ENCODE results near the gene TKT. TPM values are rescaled to one million over a fixed set of nuclear protein-coding genes. Genes with fewer than 3 reads are reported as not detected.
A peak's percentile ranks its signal among the peaks of the same experiment; 100 is the strongest.

The TKT gene
- total RNA-seq, 4 donors from 2014 or later, result 468 to 962 (median 800) TPM

DNA sequence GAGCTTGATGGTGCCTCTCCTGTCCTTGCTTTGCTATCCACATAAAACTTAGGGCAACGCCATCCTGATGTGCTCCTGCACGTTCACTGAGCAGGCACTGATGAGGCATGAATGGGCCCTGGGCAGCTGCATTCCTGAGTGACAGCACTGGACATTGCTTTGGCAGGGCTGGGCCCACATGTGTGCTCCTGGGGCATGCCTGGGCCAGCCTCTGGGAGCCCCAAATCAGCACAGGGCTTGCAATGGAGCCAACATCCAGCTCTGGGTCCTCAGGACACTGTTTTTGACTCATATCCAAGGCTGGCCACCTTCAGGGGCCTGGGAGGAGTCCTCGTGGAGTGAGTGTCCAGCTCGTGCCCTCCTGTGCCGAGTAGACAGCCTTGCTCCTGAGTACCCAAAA is 5.9 kb upstream of the TKT start:
- H3K4me1 ChIP-seq, result peaks cover 0 to 38% of the 10 kb centered on the region in 2 donors
- peak overlapping the region; percentile 12 to 42 (median 35) for H3K27ac ChIP-seq
- peak; percentile 55 to 60 for DNase-seq
- TF ChIP-seq POLR2A (IDR thresholded peaks at IDR 0.05) (no peak), CTCF (IDR thresholded peaks at IDR 0.05) (no peak)
- no peaks in the 10 kb centered on the region for H3K27me3 ChIP-seq
- no peak overlapping the region for H3K4me3 ChIP-seq (replicated peaks in 1 of 3)
- H3K9me3 ChIP-seq, result no peaks in the 10 kb centered on the region
- intact Hi-C loops (cut with DNase I), result no loop called here
- 36 to 47% methylated on average over 4 to 5 of the region's 5 CpGs for WGBS, 2 donors
- no peaks in the 10 kb centered on the region for H3K36me3 ChIP-seq

DNA sequence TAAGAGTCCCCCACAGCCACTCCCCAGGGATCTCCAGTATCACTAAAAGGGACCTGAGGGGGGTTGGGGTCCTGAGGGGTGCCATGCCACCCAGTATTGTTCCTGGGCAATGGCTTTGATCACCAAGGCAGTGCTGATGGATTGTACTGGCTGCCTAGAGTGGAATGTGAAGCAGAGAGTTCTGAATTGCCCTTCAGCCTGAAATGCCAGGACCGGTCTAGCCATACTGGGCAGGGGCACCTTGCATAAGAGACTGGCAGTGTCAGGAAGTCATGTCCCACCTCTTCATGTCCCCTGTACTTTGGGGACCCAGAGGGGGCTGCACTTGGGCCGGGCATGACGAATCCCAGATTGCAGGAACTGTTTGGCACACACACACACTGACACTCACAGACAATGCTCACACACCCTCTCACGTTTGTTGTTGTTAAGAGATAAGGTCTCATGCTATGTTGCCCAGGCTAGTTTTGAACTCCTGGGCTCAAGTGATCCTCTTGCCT is 4.5 kb upstream of the TKT start:
- peak overlapping the region; percentile 54 to 63 (median 57) for H3K27ac ChIP-seq

GRCh38 chr3:53259427-53260259 is 3.8 kb upstream of the TKT start:
- WGBS, 2 donors, result 55 to 64% methylated on average over 7 to 9 of the region's 9 CpGs
- intact Hi-C loops (cut with DNase I), result no loop called here
- Histone ChIP-seq H3K4me3 (replicated peaks in 1 of 3) (no peak overlapping the region), H3K27ac (peak overlapping the region; percentile 54 to 63 (median 57)), H3K9me3 (no peaks in the 10 kb centered on the region), H3K36me3 (no peaks in the 10 kb centered on the region), H3K4me1 (peaks cover 0 to 35% of the 10 kb centered on the region in 2 donors), H3K27me3 (no peaks in the 10 kb centered on the region)
- DNase-seq, result peak; percentile 46 to 60
- no peak for TF ChIP-seq POLR2A (IDR thresholded peaks at IDR 0.05)
- no peak for TF ChIP-seq CTCF (IDR thresholded peaks at IDR 0.05)

More for the DNA sequence above, 4.5 kb upstream of the TKT start:
- H3K27me3 ChIP-seq, result no peaks in the 10 kb centered on the region
- no peaks in the 10 kb centered on the region for H3K36me3 ChIP-seq
- peaks cover 0 to 40% of the 10 kb centered on the region in 2 donors for H3K4me1 ChIP-seq
- intact Hi-C loops (cut with DNase I), result no loop called here
- no peak overlapping the region for H3K4me3 ChIP-seq (replicated peaks in 1 of 3)
- H3K9me3 ChIP-seq, result no peaks in the 10 kb centered on the region
- 22 to 56% methylated on average over 3 to 4 of the region's 4 CpGs for WGBS, 2 donors
- TF ChIP-seq POLR2A (IDR thresholded peaks at IDR 0.05) (no peak), CTCF (IDR thresholded peaks at IDR 0.05) (no peak)
- DNase-seq, result peak; percentile 56 to 58

DNA sequence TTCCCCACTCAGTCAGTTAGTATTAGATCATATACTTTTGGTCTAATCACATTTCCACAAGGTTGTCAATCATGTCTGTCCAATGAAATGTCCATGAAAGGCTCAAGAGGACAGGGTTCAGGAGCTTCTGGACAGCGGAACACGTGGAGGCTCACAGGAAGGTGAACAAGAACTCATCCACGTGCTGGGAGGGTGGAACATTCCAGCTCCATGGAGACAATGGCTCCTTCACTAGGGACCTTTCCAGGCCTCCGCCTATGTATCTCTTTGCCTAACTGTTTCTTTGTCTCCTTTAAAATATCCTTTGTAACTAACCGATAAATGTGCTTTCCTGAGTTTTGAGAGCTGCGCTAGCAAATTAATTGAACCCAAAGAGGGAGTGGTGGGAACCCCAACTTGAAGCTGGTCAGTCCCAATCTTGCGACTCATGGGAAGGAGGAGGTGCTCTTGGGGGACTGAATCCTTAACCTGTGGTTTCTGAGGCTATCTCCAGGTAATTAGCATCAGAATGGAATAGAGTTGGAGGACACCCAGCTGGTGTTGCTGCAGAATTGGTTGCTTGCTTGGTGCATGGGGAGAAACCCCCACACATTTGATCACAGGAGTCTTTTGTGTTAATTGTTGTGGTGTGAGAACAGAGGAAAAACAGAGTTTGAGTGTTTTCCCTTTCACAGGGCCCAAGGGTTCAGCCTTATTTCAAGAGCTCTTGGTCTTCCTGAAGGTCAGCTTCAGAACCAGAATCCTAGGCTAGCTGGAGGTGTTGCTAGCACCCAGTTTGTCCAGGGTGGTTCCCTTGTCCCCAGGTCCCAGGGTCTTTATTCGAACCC is 3.0 kb upstream of the TKT start:
- Histone ChIP-seq H3K27me3 (no peaks in the 10 kb centered on the region), H3K9me3 (no peaks in the 10 kb centered on the region), H3K36me3 (no peaks in the 10 kb centered on the region), H3K27ac (peak overlapping the region; percentile 54 to 63 (median 57)), H3K4me1 (peaks cover 5 to 38% of the 10 kb centered on the region in 2 donors), H3K4me3 (replicated peaks in 1 of 3) (no peak overlapping the region)
- intact Hi-C loops (cut with DNase I), result no loop called here
- WGBS, 2 donors, result 77 to 82% methylated on average over 8 of the region's 8 CpGs
- no peak for TF ChIP-seq CTCF (IDR thresholded peaks at IDR 0.05)
- no peak for TF ChIP-seq POLR2A (IDR thresholded peaks at IDR 0.05)
- no peak for DNase-seq
